Neuron (in vitro differentiated cells): Measurements from ENCODE around the gene RGSL1.

Source experiments
- H2AFZ ChIP-seq: one replicate; pipeline ENCODE4 v1.6.1; 2013; ENCODE audit warnings: low read depth, mild to moderate bottlenecking, inconsistent platforms, low read length, moderate library complexity
- H3K27me3 ChIP-seq: one replicate; pipeline ENCODE4 v1.6.1; 2013; ENCODE audit warnings: low read length; ENCODE audit not compliant: insufficient read depth
- H3K36me3 ChIP-seq: one replicate; pipeline ENCODE4 v1.6.1; 2013; ENCODE audit warnings: low read length; ENCODE audit not compliant: insufficient read depth
- H3K4me1 ChIP-seq: one replicate; pipeline ENCODE4 v1.6.1; 2013; ENCODE audit warnings: low read length; ENCODE audit not compliant: insufficient read depth
- H3K4me3 ChIP-seq: 2 replicates; pipeline ENCODE4 v1.5.1; 2013; ENCODE audit warnings: mild to moderate bottlenecking, low read length, moderate library complexity
- H3K9me3 ChIP-seq: one replicate; pipeline ENCODE4 v1.6.1; 2013; ENCODE audit warnings: low read length

The RGSL1 gene

GRCh38 chr1:182565537-182565936 is 115.6 kb downstream of the RGSL1 start:
- Histone ChIP-seq H3K4me3 (no peak overlapping the region), H3K27me3 (peaks cover 18% of the 10 kb centered on the region), H3K36me3 (no peaks in the 10 kb centered on the region), H3K9me3 (no peaks in the 10 kb centered on the region), H2AFZ (no peak overlapping the region), H3K4me1 (no peaks in the 10 kb centered on the region)

GRCh38 chr1:182567629-182568028 is 117.7 kb downstream of the RGSL1 start:
- Histone ChIP-seq H3K4me1 (no peaks in the 10 kb centered on the region), H2AFZ (no peak overlapping the region), H3K36me3 (no peaks in the 10 kb centered on the region), H3K4me3 (no peak overlapping the region), H3K27me3 (peaks cover 8% of the 10 kb centered on the region), H3K9me3 (no peaks in the 10 kb centered on the region)

GRCh38 chr1:182568647-182569284 is 118.8 kb downstream of the RGSL1 start:
- H3K36me3 ChIP-seq, result no peaks in the 10 kb centered on the region
- H3K4me3 ChIP-seq, result no peak overlapping the region
- H2AFZ ChIP-seq, result no peak overlapping the region
- H3K9me3 ChIP-seq, result no peaks in the 10 kb centered on the region
- peaks cover 7% of the 10 kb centered on the region for H3K27me3 ChIP-seq
- H3K4me1 ChIP-seq, result no peaks in the 10 kb centered on the region

- H3K4me3 ChIP-seq, result no peak overlapping the region
- H2AFZ ChIP-seq, result no peak overlapping the region
- H3K36me3 ChIP-seq, result peaks cover 2% of the 10 kb centered on the region
- H3K9me3 ChIP-seq, result no peaks in the 10 kb centered on the region
- H3K4me1 ChIP-seq, result no peaks in the 10 kb centered on the region
- H3K27me3 ChIP-seq, result peaks cover 3% of the 10 kb centered on the region
Measured at GRCh38 chr1:182569939-182570610, 120.1 kb downstream of the RGSL1 start.

- Histone ChIP-seq H3K27me3 (peaks cover 3% of the 10 kb centered on the region), H3K36me3 (peaks cover 3% of the 10 kb centered on the region), H3K4me1 (no peaks in the 10 kb centered on the region), H3K9me3 (no peaks in the 10 kb centered on the region), H3K4me3 (no peak overlapping the region), H2AFZ (no peak overlapping the region)
Measured at GRCh38 chr1:182570611-182570970, 120.6 kb downstream of the RGSL1 start.

- no peak overlapping the region for H2AFZ ChIP-seq
- no peaks in the 10 kb centered on the region for H3K9me3 ChIP-seq
- H3K4me3 ChIP-seq, result no peak overlapping the region
- H3K27me3 ChIP-seq, result peaks cover 3% of the 10 kb centered on the region
- no peaks in the 10 kb centered on the region for H3K4me1 ChIP-seq
- H3K36me3 ChIP-seq, result peaks cover 3% of the 10 kb centered on the region
Measured at GRCh38 chr1:182574156-182574555, 124.2 kb downstream of the RGSL1 start.

- Histone ChIP-seq H3K27me3 (no peaks in the 10 kb centered on the region), H3K36me3 (peaks cover 3% of the 10 kb centered on the region), H3K4me1 (no peaks in the 10 kb centered on the region), H2AFZ (no peak overlapping the region), H3K9me3 (no peaks in the 10 kb centered on the region), H3K4me3 (no peak overlapping the region)
Measured at GRCh38 chr1:182575540-182576149, 125.7 kb downstream of the RGSL1 start.

- no peak overlapping the region for H3K4me3 ChIP-seq
Measured at GRCh38 chr1:182580736-182581135, 130.8 kb downstream of the RGSL1 start.

GRCh38 chr1:182584746-182585145 is 134.8 kb downstream of the RGSL1 start:
- Histone ChIP-seq H3K4me1 (peaks cover 3% of the 10 kb centered on the region), H3K4me3 (no peak overlapping the region), H3K9me3 (no peaks in the 10 kb centered on the region), H3K36me3 (no peaks in the 10 kb centered on the region), H2AFZ (no peak overlapping the region), H3K27me3 (no peaks in the 10 kb centered on the region)

More at GRCh38 chr1:182580736-182581135, 130.8 kb downstream of the RGSL1 start:
- H3K36me3 ChIP-seq, result no peaks in the 10 kb centered on the region
- H2AFZ ChIP-seq, result no peak overlapping the region
- no peaks in the 10 kb centered on the region for H3K27me3 ChIP-seq
- H3K9me3 ChIP-seq, result no peaks in the 10 kb centered on the region
- H3K4me1 ChIP-seq, result no peaks in the 10 kb centered on the region

- Histone ChIP-seq H2AFZ (no peak overlapping the region), H3K36me3 (no peaks in the 10 kb centered on the region), H3K4me3 (no peak overlapping the region), H3K4me1 (peaks cover 3% of the 10 kb centered on the region), H3K27me3 (no peaks in the 10 kb centered on the region), H3K9me3 (no peaks in the 10 kb centered on the region)
Measured at GRCh38 chr1:182586380-182586779, 136.4 kb downstream of the RGSL1 start.

- Histone ChIP-seq H3K27me3 (no peaks in the 10 kb centered on the region), H3K4me3 (no peak overlapping the region), H3K36me3 (no peaks in the 10 kb centered on the region), H3K9me3 (no peaks in the 10 kb centered on the region), H2AFZ (no peak overlapping the region), H3K4me1 (peaks cover 3% of the 10 kb centered on the region)
Measured at GRCh38 chr1:182587093-182587492, 137.1 kb downstream of the RGSL1 start.

- Histone ChIP-seq H3K4me3 (peak overlapping the region; percentile 53), H2AFZ (peak overlapping the region; percentile 59), H3K36me3 (no peaks in the 10 kb centered on the region), H3K9me3 (no peaks in the 10 kb centered on the region), H3K27me3 (no peaks in the 10 kb centered on the region), H3K4me1 (peaks cover 3% of the 10 kb centered on the region)
Measured at GRCh38 chr1:182587666-182588499, 137.9 kb downstream of the RGSL1 start.
